Measurements from ENCODE around the gene LYSET. TPM values are rescaled to one million over a fixed set of nuclear protein-coding genes. Genes with fewer than 3 reads are reported as not detected.

The LYSET gene
- total and polyA plus RNA-seq, 2 donors (not counting 3 experiments of a cell fraction or from before 2014, with no cell fraction given): 14.3 to 18.4 TPM

DNA sequence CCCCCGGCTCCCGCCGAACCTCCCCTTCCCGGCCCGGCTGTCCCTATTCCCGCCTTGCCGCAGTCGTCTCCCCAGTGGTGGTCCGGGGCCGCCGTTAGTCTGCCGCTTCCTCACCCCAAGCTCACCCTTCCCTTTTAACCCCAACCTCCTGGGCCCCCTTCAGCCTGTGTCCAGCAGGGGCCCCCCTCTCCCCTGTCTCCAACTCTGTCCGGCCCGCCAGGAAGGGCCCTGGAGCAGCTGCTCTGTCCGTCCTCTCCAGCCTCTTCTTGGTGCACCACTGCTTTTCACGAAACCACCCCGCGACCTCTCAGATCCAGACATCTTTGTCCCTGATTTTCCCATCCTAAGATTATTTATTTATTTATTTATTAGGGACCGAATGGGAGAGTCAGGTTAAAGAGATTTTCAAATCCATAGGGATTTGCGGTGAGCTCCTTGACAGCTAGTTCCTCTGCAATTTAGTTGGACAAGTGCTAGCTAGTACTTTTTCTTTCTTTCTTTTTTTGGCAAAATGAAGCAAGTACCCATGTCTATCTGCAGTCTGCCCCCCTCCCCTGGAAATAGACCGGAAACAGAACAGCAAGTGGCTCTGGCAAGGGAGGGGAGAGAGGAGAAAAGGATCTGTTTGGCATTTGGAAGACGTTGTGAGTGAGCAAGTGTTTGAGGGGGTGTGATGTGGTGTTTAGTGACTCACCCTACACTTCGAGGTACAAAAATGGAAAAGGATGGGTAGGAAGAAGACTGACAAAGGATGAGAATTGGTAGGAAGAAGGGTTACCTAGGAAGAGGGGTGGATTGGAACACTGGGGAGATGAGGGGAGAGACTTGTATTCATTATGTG is 22.6 kb downstream of the LYSET start:
- Histone ChIP-seq H3K9me3 (replicated peaks; ENCODE audit: control insufficient read depth, insufficient read depth, low read length) (no peaks in the 10 kb centered on the region), H3K36me3 (ENCODE audit: control insufficient read depth in 2 of 2, extremely low read depth in 1 of 2, insufficient read depth in 2 of 2, low read length in 2 of 2) (no peaks in the 10 kb centered on the region), H3K4me1 (ENCODE audit: control insufficient read depth, extremely low read depth, insufficient read depth, low read length) (peaks cover 12% of the 10 kb centered on the region), H4K20me1 (replicated peaks; ENCODE audit: control insufficient read depth, extremely low read depth, insufficient read depth, low read length) (no peaks in the 10 kb centered on the region), H3K79me2 (ENCODE audit: control insufficient read depth, insufficient read depth, low read length) (peaks cover 38% of the 10 kb centered on the region), H3K4me3 (replicated peaks in 1 of 3; ENCODE audit: insufficient read depth in 1 of 3, low read depth in 1 of 3, low read length in 3 of 3) (peak overlapping the region; percentile 77 to 88 (median 77)), H3K9ac (replicated peaks; ENCODE audit: extremely low read depth, insufficient read depth, low read length) (peak overlapping the region; percentile 85), H3K27ac (ENCODE audit: insufficient read depth, low read depth, low read length) (peak overlapping the region; percentile 79), H3K4me2 (ENCODE audit: insufficient read depth, low read length) (peak overlapping the region; percentile 82), H3K9me1 (replicated peaks; ENCODE audit: control insufficient read depth, extremely low read depth, insufficient read depth, low read length) (no peaks in the 10 kb centered on the region), H2AFZ (ENCODE audit: low read depth, low read length) (peak overlapping the region; percentile 83), H3K27me3 (ENCODE audit: control insufficient read depth in 2 of 2, insufficient read depth in 2 of 2, low read length in 2 of 2) (no peaks in the 10 kb centered on the region)
- intact Hi-C loops (cut with micrococcal nuclease) (loop anchor here (1.0 kb wide), 5 partner anchors 22 to 819 kb away; partner anchors contain the start of genes BTBD7, LYSET and OTUB2), dilution Hi-C loops (cut with MboI; ENCODE audit: extremely low pct_ligation_motif_present, low sequenced_read_pairs) (no loop called here)
- TSS peak; percentile 58 for BruUV-seq (replicated peaks)
- DNase-seq (ENCODE audit: low read depth, low spot score) (peak; percentile 68), FAIRE-seq (peak; percentile 43)
- ChIA-PET CTCF (interaction anchor here (0.6 to 2.6 kb wide), 27 partner anchors 10 to 793 kb away, joined by 3 to 33 read pairs (median 5); partner anchors contain the start of genes ITPK1, LYSET and MOAP1), POLR2A (interaction anchor here (1.0 to 1.6 kb wide), 4 partner anchors 11 to 124 kb away, joined by 3 to 8 read pairs (median 6); partner anchors contain the start of genes LYSET and MOAP1)
- TF ChIP-seq, protein P1, sequence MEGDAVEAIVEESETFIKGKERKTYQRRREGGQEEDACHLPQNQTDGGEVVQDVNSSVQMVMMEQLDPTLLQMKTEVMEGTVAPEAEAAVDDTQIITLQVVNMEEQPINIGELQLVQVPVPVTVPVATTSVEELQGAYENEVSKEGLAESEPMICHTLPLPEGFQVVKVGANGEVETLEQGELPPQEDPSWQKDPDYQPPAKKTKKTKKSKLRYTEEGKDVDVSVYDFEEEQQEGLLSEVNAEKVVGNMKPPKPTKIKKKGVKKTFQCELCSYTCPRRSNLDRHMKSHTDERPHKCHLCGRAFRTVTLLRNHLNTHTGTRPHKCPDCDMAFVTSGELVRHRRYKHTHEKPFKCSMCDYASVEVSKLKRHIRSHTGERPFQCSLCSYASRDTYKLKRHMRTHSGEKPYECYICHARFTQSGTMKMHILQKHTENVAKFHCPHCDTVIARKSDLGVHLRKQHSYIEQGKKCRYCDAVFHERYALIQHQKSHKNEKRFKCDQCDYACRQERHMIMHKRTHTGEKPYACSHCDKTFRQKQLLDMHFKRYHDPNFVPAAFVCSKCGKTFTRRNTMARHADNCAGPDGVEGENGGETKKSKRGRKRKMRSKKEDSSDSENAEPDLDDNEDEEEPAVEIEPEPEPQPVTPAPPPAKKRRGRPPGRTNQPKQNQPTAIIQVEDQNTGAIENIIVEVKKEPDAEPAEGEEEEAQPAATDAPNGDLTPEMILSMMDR (IDR thresholded peaks at IDR 0.05; ENCODE audit: extremely low read depth in 1 of 2, insufficient read depth in 1 of 2, low read depth in 1 of 2, low read length in 2 of 2): peak; percentile 41 to 65
- TF ChIP-seq POLR2A (IDR thresholded peaks at IDR 0.05; ENCODE audit: low read depth, low read length): no peak

DNA sequence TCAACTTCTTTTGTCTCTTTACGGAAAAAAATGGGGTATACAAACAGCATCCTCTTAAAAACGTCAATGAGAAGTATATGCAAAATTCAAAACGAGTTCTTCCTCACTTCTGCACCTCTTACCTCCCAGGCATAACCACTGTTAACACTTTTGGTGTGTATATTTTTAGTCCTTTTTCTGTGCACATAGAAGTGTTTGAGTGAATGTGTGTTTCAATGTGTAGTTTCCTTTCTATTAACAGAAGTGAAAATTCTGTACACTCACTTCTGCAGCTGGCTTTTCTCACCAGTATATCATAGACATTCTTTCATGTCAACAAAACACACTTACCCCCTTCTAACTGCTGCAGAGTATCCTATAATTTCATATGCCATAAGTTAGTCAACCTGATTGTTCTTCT is 27.3 kb downstream of the LYSET start:
- Histone ChIP-seq H3K9ac (replicated peaks; ENCODE audit: extremely low read depth, insufficient read depth, low read length) (no peak overlapping the region), H3K4me2 (ENCODE audit: insufficient read depth, low read length) (no peak overlapping the region), H3K4me1 (ENCODE audit: control insufficient read depth, extremely low read depth, insufficient read depth, low read length) (peaks cover 4% of the 10 kb centered on the region), H2AFZ (ENCODE audit: low read depth, low read length) (no peak overlapping the region), H3K9me1 (replicated peaks; ENCODE audit: control insufficient read depth, extremely low read depth, insufficient read depth, low read length) (no peaks in the 10 kb centered on the region), H3K36me3 (ENCODE audit: control insufficient read depth in 2 of 2, extremely low read depth in 1 of 2, insufficient read depth in 2 of 2, low read length in 2 of 2) (peaks cover 0 to 5% of the 10 kb centered on the region in 2 experiments), H3K4me3 (replicated peaks in 1 of 3; ENCODE audit: insufficient read depth in 1 of 3, low read depth in 1 of 3, low read length in 3 of 3) (no peak overlapping the region), H4K20me1 (replicated peaks; ENCODE audit: control insufficient read depth, extremely low read depth, insufficient read depth, low read length) (no peaks in the 10 kb centered on the region), H3K27me3 (ENCODE audit: control insufficient read depth in 2 of 2, insufficient read depth in 2 of 2, low read length in 2 of 2) (no peaks in the 10 kb centered on the region), H3K27ac (ENCODE audit: insufficient read depth, low read depth, low read length) (no peak overlapping the region), H3K79me2 (ENCODE audit: control insufficient read depth, insufficient read depth, low read length) (peaks cover 17% of the 10 kb centered on the region), H3K9me3 (replicated peaks; ENCODE audit: control insufficient read depth, insufficient read depth, low read length) (no peaks in the 10 kb centered on the region)
- no TSS peak for BruUV-seq (replicated peaks)
- no peak for DNase-seq (ENCODE audit: low read depth, low spot score)
- intact Hi-C loops (cut with micrococcal nuclease) (no loop called here), dilution Hi-C loops (cut with MboI; ENCODE audit: extremely low pct_ligation_motif_present, low sequenced_read_pairs) (no loop called here)
- CTCF ChIA-PET: no interaction called here
- TF ChIP-seq POLR2A (IDR thresholded peaks at IDR 0.05; ENCODE audit: low read depth, low read length) (no peak), FOS (IDR thresholded peaks at IDR 0.05; ENCODE audit: borderline replicate concordance, insufficient read depth, low read length) (no peak)
- no peak for FAIRE-seq
- POLR2A ChIA-PET: no interaction called here
